GM23338 (cell line): Measurements from ENCODE around the gene NME5. TPM values are rescaled to one million over a fixed set of nuclear protein-coding genes. Genes with fewer than 3 reads are reported as not detected.

ENCODE experiments used
- ATAC-seq: fragments of 200-7000 bp; cut with Tn5 transposase; 3 replicates; pipeline ENCODE4 v1.9.1; 2020
- DNase-seq: peaks from one replicate; pipeline ENCODE4 v3.0.0-alpha.2; 2015; ENCODE audit warnings: low spot score
- H2AFZ ChIP-seq: fragments of 200-600 bp; sonication (generic); 2 replicates; pipeline ENCODE4 v1.8.0; 2016; ENCODE audit warnings: antibody characterized with exemption, mild to moderate bottlenecking, moderate library complexity
- H3F3A ChIP-seq: fragments of 200-600 bp; sonication (generic); replicated peaks from 2 replicates; pipeline ENCODE4 v1.8.0; 2017; ENCODE audit warnings: antibody characterized with exemption, mixed run types, low read depth
- H3K27ac ChIP-seq: fragments of 200-600 bp; sonication (generic); 2 replicates; pipeline ENCODE4 v1.6.1; 2016; ENCODE audit warnings: low read depth
- H3K27me3 ChIP-seq: fragments of 200-600 bp; sonication (generic); 2 replicates; pipeline ENCODE4 v1.8.0; 2016; ENCODE audit warnings: mild to moderate bottlenecking, mixed run types, moderate library complexity; ENCODE audit not compliant: insufficient read depth
- H3K36me3 ChIP-seq: fragments of 200-600 bp; sonication (generic); 2 replicates; pipeline ENCODE4 v1.8.0; 2016; ENCODE audit warnings: mild to moderate bottlenecking; ENCODE audit not compliant: insufficient read depth
- H3K4me1 ChIP-seq: fragments of 200-600 bp; sonication (generic); 2 replicates; pipeline ENCODE4 v1.8.0; 2016; ENCODE audit warnings: mild to moderate bottlenecking, moderate library complexity; ENCODE audit not compliant: insufficient read depth
- H3K4me2 ChIP-seq: fragments of 200-600 bp; sonication (generic); 2 replicates; pipeline ENCODE4 v1.7.1; 2017; ENCODE audit warnings: mixed run types
- H3K4me3 ChIP-seq: fragments of 200-600 bp; sonication (generic); 2 replicates; pipeline ENCODE4 v1.6.1; 2016; ENCODE audit warnings: mixed run types
- H3K79me2 ChIP-seq: fragments of 200-600 bp; sonication (generic); replicated peaks from 2 replicates; pipeline ENCODE4 v1.8.0; 2017; ENCODE audit warnings: mild to moderate bottlenecking; ENCODE audit not compliant: insufficient read depth
- H3K9me2 ChIP-seq: fragments of 200-600 bp; sonication (generic); 2 replicates; pipeline ENCODE4 v1.8.0; 2017; ENCODE audit not compliant: insufficient read depth
- H4K20me1 ChIP-seq: fragments of 200-600 bp; sonication (generic); replicated peaks from 2 replicates; pipeline ENCODE4 v1.8.0; 2017; ENCODE audit warnings: mild to moderate bottlenecking; ENCODE audit not compliant: insufficient read depth
- H3K27ac Mint-ChIP-seq: 2 replicates; pipeline ENCODE4 v1.8.0; 2020; ENCODE audit warnings: inconsistent platforms, mild to moderate bottlenecking, moderate library complexity, mixed read lengths
- H3K27me3 Mint-ChIP-seq: 3 replicates; pipeline ENCODE4 v1.8.0; 2022; ENCODE audit warnings: low read depth, mild to moderate bottlenecking, moderate library complexity, mixed read lengths, inconsistent platforms; ENCODE audit not compliant: insufficient read depth, poor library complexity
- H3K36me3 Mint-ChIP-seq: 3 replicates; pipeline ENCODE4 v1.8.0; 2021; ENCODE audit warnings: low read depth, mild to moderate bottlenecking, inconsistent platforms, moderate library complexity, mixed read lengths
- H3K4me1 Mint-ChIP-seq: 3 replicates; pipeline ENCODE4 v1.8.0; 2020; ENCODE audit warnings: mild to moderate bottlenecking, inconsistent platforms, mixed read lengths
- H3K4me3 Mint-ChIP-seq: 3 replicates; pipeline ENCODE4 v1.8.0; 2021; ENCODE audit warnings: moderate library complexity, mild to moderate bottlenecking, inconsistent platforms, mixed read lengths
- H3K9me3 Mint-ChIP-seq: 3 replicates; pipeline ENCODE4 v1.8.0; 2020; ENCODE audit warnings: moderate library complexity, mild to moderate bottlenecking, inconsistent platforms, mixed read lengths
- CTCF ChIP-seq, 2 experiments: fragments of 200-600 bp in 1 of 2; sonication (generic) in 1 of 2; conservative IDR thresholded peaks; 2 replicates each; pipeline versions ENCODE4 v1.5.1 to v1.6.1; 2016 to 2017; ENCODE audit warnings: antibody characterized with exemption in 2 of 2, low read depth in 2 of 2, mild to moderate bottlenecking in 2 of 2, moderate library complexity in 1 of 2
- EZH2phosphoT487 ChIP-seq: fragments of 200-600 bp; sonication (generic); IDR thresholded peaks from one replicate; pipeline ENCODE4 v1.8.1; 2018; ENCODE audit warnings: antibody characterized with exemption; ENCODE audit not compliant: unreplicated experiment
- POLR2AphosphoS5 ChIP-seq: IDR thresholded peaks from 2 replicates; pipeline ENCODE4 v1.6.1; 2016; ENCODE audit warnings: antibody characterized with exemption, low read depth
- ZNF462 ChIP-seq: fragments of 250-450 bp; sonication (Bioruptor Pico); IDR thresholded peaks from 2 replicates; pipeline ENCODE4 v1.5.0; 2020; ENCODE audit warnings: mild to moderate bottlenecking, moderate library complexity
- polyA plus RNA-seq: library from polyadenylated mRNA; unstranded; fragments of >200 nt; fragmentation: Nextera tagmentation; extraction: Ambion mirVana; gene quantifications from 2 replicates; pipeline ENCODE4 v1.2.1, GENCODE V29; 2016
- total RNA-seq: library from RNA; depleted of rRNA; stranded (reverse); fragments of >200 nt; shearing (Covaris generic); gene quantifications from 2 replicates; pipeline ENCODE4 v1.2.3, GENCODE V29; 2014

NME5 gene
- total and polyA plus RNA-seq, 2 experiments from 2014 or later, result 0.45 TPM; not detected in 1

GRCh38 chr5:138082033-138082432 is 57.2 kb downstream of the NME5 start:
- ATAC-seq, result peak; percentile 47

More at GRCh38 chr5:138082033-138082432, 57.2 kb downstream of the NME5 start:
- Histone ChIP-seq H3F3A (no peaks in the 10 kb centered on the region), H3K27ac (no peak overlapping the region), H3K4me3 (no peak overlapping the region), H2AFZ (no peak overlapping the region), H3K4me1 (peaks cover 16% of the 10 kb centered on the region; the same call in 1 of the 2 replicates), H3K27me3 (peaks cover 27% of the 10 kb centered on the region), H3K36me3 (no peaks in the 10 kb centered on the region), H4K20me1 (no peaks in the 10 kb centered on the region; the same call in 1 of the 2 replicates), H3K79me2 (no peaks in the 10 kb centered on the region), H3K4me2 (no peak overlapping the region), H3K9me2 (no peaks in the 10 kb centered on the region)
- Mint-ChIP-seq H3K4me1 (peaks cover 20% of the 10 kb centered on the region), H3K27me3 (peaks cover 6% of the 10 kb centered on the region), H3K9me3 (no peaks in the 10 kb centered on the region), H3K27ac (no peak overlapping the region), H3K4me3 (no peak overlapping the region), H3K36me3 (no peaks in the 10 kb centered on the region)
- DNase-seq, result peak; percentile 76
- TF ChIP-seq CTCF (conservative IDR thresholded peaks at IDR 0.05; ENCODE audit: low read depth in 2 of 2) (peak; percentile 62), EZH2phosphoT487 (no peak), ZNF462 (CRISPR knock-in tag) (0 out of 2 replicates have a peak, but pooled peaks have one; percentile 40), POLR2AphosphoS5 (no peak)
